NT2/D1 (cell line): ENCODE measurements around the gene MAGI3.

Source experiments
- SUZ12 ChIP-seq: IDR thresholded peaks from 2 replicates; pipeline ENCODE4 v1.6.1; 2011; ENCODE audit not compliant: insufficient read length, insufficient read depth; ENCODE audit errors: extremely low read depth
- YY1 ChIP-seq: IDR thresholded peaks from 2 replicates; pipeline ENCODE4 v1.6.1; 2011; ENCODE audit not compliant: insufficient read length, insufficient read depth

GRCh38 chr1:113479713-113480676 lies 89.7 kb downstream of the MAGI3 start:
- TF ChIP-seq YY1, result no peak
- TF ChIP-seq SUZ12, result no peak
